ENCODE measurements around the gene CDSN. TPM values are rescaled to one million over a fixed set of nuclear protein-coding genes. Genes with fewer than 3 reads are reported as not detected.
A peak's percentile ranks its signal among the peaks of the same experiment; 100 is the strongest.

CDSN gene
- polyA plus RNA-seq, 4 donors, result not detected

DNA sequence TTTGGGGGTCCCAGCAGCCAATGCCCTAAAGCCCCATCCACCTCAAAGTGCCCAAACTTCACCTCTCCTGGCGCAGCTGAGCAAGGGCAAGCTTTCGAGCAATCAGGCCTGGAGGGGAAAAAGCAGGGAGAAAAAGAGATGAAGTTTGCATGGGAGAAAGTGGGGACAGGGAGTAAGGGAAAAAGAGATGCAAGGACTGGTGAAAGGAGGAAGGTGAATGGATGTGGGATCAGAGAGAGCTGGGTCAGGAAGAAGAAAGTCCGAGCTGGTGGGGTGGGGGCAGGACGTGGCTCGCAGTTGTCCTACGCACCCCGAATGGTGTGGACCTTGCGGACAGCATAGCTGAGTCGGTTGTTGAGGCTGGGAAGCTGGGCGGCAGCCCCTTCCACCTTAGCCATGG lies 25.1 kb upstream of the CDSN start:
- DNase-seq (ENCODE audit: low read depth in 4 of 4, low spot score in 2 of 4), result no peak

DNA sequence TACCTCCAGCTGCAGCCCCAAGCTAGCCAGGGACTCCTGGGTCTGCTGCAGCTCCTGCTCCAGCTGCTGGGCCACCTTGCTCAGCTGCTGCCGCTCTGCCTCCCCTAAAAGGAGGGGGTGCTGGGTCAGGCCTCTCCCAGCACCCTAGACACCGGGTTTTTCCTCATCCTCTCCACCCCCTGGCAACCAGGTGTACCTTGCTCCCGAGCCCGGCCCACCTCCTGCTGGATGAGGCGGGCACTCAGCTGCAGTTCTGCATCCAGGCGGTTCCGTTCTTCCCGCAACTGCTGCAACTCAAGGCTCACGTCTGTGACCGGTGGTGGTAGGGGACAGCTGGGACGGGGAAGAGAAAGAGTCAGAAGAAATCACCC lies 24.7 kb upstream of the CDSN start:
- DNase-seq (ENCODE audit: low read depth in 4 of 4, low spot score in 2 of 4), result no peak

DNA sequence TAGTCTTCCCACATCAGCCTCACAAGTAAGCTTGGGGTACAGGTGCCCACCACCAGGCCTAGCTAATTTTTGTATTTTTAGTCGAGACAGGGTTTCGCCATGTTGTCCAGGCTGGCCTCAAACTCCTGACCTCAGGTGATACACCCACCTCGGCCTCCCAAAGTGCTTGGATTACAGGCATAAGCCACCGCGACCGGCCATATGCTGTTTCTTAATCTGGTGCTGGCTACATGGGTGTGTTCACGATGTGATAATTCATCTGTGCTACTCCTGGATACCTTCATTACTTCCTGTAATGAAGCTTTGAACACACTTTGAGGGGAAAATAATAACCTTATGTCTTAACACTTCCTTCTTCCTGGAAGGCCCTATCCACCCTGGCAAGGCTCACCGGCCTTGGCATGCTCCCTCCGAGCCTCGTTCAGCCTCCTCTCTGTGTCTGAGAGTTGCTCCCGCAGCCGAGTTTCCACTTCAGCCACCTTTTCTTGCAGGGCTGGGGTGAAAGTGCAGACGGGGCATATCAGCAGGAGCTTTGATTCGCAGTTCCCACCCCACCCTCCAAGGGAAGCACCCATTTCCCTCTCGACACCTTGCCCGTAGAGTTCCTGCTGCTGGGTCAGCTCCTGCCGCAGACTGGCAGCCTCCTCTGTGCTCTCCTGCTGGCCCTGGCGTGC lies 24.2 kb upstream of the CDSN start:
- DNase-seq (ENCODE audit: low read depth in 4 of 4, low spot score in 2 of 4), result no peak

DNA sequence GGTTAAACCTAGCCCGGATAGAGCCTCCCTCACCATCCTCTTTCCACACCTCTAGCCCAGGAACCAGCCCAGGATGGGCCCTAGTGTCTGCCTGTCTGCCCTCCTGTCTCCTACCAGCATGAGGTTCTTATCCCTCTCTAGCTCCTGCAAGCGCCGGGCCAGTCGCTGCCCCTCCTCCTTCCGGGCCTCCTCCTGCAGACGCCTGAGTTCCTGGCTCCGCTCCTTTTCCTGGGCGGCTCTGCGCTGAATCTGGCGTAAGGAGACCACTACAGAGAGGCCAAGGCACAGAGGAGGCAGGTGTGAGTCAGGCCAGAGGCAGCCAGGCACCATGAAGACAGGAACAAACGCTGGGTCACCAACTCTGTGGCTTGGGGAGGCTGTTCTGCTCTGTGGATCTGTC lies 22.9 kb upstream of the CDSN start:
- DNase-seq (ENCODE audit: low read depth in 4 of 4, low spot score in 2 of 4), result no peak

DNA sequence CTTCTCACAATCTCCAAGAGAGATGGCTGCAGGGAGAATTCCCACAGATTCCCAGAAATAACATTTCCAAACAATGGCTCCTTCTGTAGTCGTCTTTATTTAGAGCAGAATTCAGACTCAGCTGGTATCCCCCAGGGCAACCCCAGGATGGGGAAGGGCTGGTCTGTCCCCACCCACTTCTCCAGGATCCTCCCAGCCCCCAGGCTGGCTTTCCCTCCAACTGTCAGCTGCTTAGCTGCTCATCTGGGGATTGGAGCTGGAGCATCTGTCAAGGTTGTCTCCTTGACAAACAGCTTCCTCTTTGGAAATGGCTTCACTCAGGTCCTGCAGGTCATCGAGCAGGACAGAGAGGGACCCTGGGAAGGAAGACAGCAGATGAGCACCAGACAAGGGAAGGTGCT lies 22.1 kb upstream of the CDSN start:
- DNase-seq (ENCODE audit: low read depth in 4 of 4, low spot score in 2 of 4), result no peak

DNA sequence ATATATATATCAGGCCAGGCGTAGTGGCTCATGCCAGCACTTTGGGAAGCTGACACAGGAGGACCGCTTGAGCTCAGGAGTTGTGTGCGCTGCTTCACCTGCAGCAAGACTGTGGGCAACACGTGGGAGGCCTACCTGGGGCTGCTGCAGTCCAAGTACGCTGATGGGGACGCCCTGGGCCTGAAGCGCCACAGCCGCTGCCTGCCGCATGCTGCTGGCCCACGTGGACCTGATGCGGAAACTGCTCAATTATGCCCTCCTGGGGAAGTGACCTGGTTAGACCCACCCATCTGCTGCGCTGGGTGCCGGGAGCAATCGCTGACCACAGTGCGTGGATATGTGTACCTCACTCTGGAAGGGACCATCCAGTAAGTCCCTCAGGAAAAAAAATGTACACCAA lies 20.4 kb upstream of the CDSN start:
- DNase-seq (ENCODE audit: low read depth in 4 of 4, low spot score in 2 of 4), result no peak

DNA sequence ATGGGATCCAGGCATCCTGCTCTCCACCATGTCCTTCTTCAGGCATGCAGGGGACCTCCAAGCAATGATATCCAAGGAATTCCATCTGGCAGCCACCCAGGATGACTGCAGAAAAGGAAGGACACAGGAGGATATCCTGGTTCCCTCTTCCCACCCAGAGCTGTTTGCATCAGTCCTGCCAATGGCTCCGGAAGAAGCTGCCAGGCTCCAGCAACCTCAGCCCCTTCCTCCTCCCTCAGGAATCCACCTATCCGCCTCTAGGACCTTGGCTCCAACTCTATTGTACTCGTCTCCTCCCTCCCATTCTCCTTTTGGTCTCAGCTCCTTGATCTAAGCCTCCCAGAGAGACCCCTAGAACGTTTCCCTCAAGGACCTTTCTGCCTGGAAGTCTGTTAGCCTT lies 19.4 kb upstream of the CDSN start:
- no peak for DNase-seq (ENCODE audit: low read depth in 4 of 4, low spot score in 2 of 4)

DNA sequence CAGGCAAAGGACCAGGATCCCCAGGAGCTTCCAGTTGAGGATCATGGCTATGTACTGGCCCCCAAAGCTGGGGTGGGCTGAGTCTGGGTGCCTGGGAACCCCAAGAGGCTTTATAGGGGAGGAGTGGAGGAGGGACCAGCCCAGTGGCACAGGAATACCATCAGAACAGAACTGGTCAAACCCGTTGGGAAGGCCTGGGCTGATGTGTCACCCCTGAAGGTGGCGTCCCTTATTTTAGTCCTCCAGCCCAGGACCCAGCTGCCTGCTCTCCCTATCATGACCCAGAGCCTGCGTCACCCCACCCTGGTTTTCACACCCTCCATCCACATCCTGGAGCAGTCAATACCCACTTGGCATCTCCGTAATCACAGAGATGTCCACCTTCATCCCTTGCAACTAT lies 18.7 kb upstream of the CDSN start, which contains the start of gene PSORS1C2:
Gene PSORS1C2 (minus strand): TSS at position 85 of the 400 bp plus-strand sequence. CDS start 40 bp downstream, at position 45.
- no peak for DNase-seq (ENCODE audit: low read depth in 4 of 4, low spot score in 2 of 4)

DNA sequence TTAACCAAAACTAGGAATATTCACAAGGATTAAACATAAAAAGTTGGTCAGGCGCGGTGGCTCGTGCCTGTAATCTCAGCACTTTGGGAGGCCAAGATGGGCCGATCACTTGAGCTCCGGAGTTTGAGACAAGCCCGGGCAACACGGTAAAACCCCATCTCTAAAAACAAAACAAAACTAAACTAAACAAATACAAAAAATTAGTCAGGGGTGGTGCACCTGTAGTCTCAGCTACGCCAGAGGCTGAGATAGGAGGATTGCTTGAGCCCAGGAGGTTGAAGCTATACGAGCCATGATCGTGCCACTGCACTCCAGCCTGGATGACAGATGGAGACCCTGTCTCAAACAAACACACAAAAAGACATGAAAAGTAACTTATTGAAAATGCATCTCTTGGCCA lies 15.5 kb upstream of the CDSN start:
- no peak for DNase-seq (ENCODE audit: low read depth in 4 of 4, low spot score in 2 of 4)

DNA sequence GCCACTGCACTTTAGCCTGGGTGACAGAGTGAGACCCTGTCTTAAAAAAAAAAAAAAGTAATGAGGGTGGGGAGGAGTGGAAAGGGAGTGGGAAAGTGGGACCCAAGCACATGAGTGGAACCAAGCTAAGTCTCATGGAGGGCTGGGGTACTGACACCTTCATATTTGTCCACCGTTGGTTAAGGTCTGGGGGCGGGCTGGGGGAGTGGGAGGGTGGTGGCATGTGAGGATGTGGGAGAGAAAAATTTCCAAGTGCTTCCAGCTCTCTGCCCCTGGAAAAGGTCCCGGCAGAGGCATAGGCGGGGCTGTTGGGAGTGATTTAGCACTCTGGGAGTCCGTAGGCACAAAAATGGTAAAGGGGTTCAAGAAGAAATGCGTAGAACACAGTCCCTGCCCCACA lies 12.6 kb upstream of the CDSN start:
- no peak for DNase-seq (ENCODE audit: low read depth in 4 of 4, low spot score in 2 of 4)

DNA sequence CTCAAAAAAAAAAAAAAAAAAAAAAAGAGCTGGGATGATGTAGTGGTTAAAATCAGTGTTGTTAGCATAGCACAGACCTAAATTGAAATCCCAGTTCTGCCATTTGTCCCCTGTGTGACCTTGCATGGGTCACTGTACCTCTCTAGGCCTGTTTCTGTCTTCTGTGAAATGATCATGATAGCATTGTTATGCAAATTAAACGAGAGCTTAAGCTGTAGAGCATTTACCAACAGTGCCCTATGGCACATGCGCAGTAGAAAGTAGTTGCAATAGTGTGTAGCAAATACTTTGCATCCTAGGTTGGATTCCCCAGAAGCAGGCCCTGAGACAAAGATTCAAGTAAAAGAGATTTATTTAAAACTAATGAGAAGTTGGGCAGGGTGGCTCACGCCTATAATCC lies 11.3 kb upstream of the CDSN start:
- no peak for DNase-seq (ENCODE audit: low read depth in 4 of 4, low spot score in 2 of 4)

DNA sequence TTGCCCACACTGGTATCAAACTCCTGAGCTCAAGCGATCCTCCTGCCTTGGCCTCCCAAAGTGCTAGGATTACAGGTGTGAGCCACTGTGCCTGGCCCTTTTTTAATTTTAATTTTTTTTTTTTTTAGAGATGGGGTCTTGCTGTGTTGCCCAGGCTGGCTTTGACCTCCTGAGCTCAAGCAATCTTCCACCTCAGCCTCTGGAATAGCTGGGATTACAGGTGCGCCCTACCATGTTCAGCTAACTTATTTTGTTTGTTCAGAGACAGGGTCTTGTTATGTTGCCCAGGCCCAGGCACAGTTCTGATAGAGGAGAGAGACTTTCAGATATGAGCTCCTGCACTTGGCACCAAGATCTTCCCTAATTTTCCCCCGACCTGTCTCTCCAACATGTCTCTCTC lies 10.5 kb upstream of the CDSN start:
- no peak for DNase-seq (ENCODE audit: low read depth in 4 of 4, low spot score in 2 of 4)

DNA sequence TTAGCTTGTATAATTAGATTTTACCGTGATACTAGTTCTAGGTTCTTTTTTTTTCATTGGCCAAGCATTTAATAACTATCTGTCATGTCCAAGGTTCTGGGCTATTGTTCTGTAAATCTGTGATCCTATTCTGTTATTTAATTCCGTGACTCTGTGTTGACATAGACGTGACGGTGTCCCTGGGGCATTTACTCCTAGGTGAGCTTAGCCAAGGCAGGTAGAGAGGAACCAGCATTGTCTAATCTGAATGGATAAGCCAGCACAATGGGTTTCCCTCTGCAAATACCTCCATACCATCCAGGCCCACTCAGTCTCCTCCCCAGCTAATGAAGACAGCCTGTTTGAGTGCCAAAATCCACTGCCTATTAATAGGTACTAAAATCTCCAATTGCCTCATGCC lies 8.9 kb upstream of the CDSN start:
- DNase-seq (ENCODE audit: low read depth in 4 of 4, low spot score in 2 of 4), result no peak

DNA sequence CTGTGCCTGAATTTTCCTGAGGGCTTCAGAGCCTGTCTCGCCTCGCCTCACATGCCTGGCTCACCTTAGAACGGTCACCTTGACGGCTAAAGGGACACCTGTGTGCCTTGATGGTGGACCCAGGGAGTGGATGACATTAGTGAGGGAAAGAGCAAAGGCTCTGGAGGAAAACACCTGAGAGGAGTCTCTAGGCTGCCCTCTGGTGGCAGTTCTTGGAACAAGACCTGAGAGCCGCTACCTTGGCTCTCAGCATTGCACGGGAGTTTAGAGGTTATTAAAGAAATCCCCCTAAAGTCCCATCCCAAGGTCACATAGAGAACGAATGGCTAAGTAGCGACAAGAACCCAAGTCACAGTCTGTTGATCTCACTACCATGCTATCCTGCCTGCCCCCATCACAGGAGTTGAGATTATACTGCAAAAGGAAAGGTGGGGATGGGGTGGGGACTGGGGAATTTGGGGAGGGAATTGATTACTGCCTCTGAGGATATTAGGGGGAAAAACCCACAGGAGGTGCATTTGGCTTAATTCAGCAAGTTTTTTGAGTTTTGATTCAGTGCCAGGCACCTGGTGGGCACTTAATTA lies 7.9 kb upstream of the CDSN start:
- DNase-seq (ENCODE audit: low read depth in 4 of 4, low spot score in 2 of 4), result peak in 2 of 4 donors; percentile 16 to 37

DNA sequence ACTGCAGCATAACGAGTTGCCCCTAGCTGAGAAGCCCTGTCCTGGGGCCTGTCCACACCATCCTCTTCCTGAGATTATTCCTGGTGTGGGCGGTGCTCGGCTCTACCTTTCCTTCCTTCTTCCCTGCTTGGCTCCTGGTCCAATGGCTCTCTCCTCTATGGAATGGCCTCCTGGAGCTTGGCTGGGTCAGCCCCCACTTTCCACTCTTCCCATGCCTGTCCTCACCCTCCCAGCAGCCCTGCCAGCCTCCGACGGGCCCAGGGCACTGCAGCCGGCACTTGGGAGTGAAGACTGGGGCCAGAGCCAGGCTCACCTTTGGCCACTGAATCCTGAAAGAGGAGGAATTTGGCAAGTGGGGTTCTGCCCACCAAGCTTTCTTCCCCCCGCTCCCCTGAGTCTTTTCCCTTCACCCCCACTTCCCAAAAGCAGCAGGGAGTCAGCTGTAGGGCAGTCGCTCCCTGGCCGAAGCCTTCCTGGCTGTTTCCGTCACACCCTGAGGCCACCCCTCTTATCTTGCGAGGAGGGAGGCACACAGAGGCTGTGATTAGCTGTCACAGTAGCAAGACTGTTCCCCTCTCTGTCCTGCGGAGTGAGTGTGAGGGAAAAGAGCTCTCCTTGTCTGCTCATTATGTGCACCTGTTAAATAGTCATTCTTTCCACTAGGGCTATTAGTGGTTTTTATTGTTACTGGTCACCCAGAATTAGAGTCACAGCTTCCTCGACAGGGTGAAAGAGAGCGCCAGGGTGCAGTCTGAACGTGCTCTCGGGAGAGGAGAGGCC lies 6.3 kb upstream of the CDSN start:
- DNase-seq (ENCODE audit: low read depth in 4 of 4, low spot score in 2 of 4), result no peak

DNA sequence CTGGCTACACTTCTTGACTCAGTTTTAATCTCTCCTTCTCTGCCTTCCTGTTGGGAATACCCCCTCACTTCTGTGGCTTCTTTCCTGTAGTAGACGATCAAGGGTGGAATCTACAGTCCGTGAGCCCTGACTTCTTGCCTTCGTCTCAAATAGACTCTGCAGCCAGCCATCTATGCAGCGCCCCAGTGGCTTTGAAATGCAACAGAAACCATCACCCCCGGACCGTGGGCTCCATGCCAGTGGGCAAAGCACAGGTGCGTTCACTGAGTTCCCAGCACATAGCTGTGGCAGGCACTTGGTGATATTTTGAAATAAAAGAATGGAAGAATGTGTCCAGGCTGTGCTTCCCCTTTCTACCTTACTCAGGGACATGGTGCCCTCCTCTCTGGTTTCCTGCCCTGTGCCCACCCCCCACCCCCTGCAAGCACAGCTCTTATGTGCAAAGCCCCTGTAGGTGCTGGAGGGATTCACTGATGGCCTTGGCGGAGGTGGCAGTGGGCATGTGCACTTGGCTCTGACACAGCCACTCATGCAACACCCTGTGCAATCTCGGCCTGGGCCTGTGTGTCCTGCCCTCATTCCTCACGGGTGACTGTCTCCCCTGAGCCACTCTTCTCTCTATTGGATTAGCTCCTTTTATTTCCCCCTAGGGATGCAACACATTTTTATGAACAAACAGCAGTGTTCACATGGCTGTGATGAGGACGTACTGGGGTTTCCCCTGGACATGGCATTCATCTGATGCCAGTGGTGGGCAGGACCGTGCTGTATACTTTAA lies 5.5 kb upstream of the CDSN start:
- no peak for DNase-seq (ENCODE audit: low read depth in 4 of 4, low spot score in 2 of 4)

DNA sequence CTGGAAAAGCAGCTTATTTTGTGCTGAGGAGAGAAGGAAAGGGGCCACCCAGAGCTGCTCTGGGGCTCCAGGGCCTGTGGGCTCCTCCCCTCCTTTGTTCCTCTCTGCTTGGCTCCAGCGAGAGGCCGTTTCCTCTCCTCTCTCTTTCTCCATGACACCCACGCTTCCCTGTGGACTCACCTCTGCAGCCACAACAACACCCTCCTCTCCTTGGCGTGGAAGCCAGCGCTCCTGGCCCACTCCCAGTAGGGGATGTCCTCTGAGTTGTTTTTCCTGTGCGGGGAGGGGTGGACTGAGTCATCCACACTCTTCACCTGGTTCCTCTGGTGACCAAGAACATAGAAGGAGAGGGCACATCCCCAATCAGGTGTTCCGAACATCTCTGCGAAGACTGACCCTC lies 4.9 kb upstream of the CDSN start:
- DNase-seq (ENCODE audit: low read depth in 4 of 4, low spot score in 2 of 4), result no peak

DNA sequence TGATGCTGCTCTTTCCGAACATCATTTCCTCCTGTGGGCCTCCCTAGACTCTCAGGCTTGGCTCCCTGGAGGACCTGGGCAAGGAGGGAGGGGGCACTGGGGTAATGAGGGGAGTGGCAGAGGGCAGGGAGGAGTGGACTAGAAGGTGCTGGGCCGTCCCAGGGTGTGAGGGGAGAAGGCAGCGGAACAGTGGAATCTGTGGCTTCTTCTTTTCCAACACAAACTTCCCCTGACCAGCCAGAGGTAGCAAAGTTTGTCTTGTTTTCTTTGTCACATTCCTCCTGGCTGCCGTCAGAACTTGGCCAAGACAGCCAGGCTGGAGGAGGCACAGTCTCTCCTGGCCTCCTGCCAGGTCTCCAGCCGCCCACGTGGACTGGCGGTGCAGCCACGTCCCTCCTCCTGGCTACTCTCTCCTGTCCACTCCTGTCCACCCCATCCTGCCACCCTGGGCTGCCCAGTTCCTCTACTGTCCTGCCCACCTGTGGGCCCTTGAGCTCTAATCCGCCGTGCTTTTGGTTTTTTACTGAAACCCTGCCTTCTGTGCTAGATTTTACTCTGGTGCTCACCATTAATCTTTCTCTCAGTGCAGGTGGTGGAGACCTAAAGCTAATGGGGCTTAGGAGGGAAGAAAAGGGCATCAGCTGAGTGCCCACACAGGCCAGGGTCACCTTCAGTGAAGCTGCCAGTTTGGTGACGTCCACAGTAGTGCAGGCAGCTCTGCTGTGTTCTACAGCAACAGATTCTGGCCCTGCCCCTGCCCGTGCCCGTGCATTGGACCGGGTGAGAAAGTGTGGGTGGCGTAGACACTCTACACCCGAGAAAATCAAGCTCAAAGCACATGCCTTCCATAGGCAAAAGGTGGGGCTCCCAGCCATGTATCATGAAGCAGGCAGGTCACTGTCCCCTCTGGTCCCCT lies 2.8 kb upstream of the CDSN start:
- DNase-seq (ENCODE audit: low read depth in 4 of 4, low spot score in 2 of 4), result peak in 2 of 4 donors; percentile 34 to 76

DNA sequence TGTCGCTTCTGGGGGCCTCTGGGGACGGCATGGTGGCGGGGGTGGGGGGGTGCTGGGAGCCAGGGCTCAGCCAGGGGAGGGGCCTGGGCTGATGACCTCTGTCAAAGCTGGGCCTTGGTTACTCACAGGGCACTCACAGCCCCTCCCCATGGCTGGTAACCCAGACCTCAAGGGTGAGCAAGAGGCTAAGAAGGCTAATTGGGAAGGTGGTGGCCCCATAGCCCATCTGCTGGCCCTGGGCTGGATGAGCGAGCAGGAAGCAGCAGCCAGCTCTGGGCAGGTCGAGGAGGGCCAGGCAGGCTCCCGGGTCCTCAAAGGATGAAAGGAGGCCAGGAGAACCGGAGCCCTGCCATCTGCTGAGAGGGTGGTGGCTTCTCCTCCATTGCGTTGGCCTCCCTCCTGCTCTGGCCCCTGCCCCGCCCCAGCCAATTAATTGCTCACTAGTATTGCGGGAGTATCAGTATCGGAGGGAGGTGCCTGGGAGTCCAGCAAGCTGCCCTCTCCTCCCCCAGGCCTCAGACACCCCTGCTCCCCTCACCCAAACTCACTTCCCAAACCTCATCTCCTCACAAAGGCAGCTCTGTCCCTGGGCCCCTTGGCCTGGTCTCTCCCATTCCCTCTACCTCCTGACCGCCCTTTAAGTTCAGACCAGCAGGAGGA lies 1.0 kb upstream of the CDSN start:
- no peak for DNase-seq (ENCODE audit: low read depth in 4 of 4, low spot score in 2 of 4)

DNA sequence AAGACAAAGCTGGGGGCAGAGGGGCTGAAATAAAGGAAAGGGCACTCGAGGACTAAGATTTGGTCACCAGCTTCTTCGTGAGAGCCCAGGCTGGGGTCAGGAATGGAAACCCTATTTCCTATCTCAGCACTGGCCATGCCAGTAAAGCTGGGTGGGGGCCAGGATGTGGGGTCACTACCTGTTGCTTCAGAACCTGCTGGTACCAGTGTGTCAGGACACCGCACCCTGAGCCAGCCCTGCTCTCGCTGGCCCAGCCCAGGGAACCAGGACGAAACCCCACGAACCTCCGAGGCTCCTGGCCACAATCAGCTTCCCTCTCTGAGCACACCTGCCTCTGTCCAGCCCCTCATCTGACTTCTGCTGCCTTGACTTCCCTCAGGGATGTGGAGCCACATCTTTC lies 2.1 kb downstream of the CDSN start:
- DNase-seq (ENCODE audit: low read depth in 4 of 4, low spot score in 2 of 4), result no peak

Measured in left renal cortex interstitium (tissue), 4 donors.